ENCODE results near the gene LRRC58.

LRRC58 gene

DNA sequence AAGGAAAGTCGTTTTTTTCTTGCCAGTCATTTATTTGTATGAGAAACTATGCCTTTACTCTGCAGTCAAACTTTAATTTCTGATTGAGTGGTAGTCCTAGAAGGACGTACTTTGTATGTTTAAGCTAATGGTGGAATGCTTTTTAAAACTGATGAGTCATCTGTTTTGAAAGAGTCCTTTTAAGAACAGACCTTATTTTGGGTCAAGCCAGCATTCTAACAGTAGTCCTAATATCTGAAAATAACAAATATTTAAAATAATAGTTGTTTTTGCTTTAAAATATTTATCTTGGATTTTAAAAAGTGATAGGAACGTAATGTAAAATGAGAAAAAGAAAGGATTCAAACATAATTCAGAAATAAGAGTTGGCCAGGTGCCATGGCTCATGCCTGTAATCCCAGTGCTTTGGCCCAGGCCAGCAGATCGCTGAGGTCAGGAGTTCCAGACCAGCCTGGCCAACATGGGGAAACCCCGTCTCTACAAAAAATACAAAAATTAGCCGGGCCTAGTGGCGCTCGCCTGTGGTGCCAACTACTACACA is 1.3 kb upstream of the LRRC58 start:
- H3K4me1 ChIP-seq: peaks cover 0 to 26% (median 17%) of the 10 kb centered on the region in 4 donors
- intact Hi-C loops (cut with DNase I; ENCODE audit: low total_unique reads): no loop called here
- peak overlapping the region; percentile 65 to 87 for H3K4me3 ChIP-seq
- no peaks in the 10 kb centered on the region for H3K36me3 ChIP-seq
- no peaks in the 10 kb centered on the region for H3K27me3 ChIP-seq
- peak overlapping the region; percentile 88 for H3K27ac ChIP-seq
- peak; percentile 31 to 75 for DNase-seq
- TF ChIP-seq, protein P1, sequence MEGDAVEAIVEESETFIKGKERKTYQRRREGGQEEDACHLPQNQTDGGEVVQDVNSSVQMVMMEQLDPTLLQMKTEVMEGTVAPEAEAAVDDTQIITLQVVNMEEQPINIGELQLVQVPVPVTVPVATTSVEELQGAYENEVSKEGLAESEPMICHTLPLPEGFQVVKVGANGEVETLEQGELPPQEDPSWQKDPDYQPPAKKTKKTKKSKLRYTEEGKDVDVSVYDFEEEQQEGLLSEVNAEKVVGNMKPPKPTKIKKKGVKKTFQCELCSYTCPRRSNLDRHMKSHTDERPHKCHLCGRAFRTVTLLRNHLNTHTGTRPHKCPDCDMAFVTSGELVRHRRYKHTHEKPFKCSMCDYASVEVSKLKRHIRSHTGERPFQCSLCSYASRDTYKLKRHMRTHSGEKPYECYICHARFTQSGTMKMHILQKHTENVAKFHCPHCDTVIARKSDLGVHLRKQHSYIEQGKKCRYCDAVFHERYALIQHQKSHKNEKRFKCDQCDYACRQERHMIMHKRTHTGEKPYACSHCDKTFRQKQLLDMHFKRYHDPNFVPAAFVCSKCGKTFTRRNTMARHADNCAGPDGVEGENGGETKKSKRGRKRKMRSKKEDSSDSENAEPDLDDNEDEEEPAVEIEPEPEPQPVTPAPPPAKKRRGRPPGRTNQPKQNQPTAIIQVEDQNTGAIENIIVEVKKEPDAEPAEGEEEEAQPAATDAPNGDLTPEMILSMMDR (IDR thresholded peaks at IDR 0.05): no peak
- no peaks in the 10 kb centered on the region for H3K9me3 ChIP-seq

DNA sequence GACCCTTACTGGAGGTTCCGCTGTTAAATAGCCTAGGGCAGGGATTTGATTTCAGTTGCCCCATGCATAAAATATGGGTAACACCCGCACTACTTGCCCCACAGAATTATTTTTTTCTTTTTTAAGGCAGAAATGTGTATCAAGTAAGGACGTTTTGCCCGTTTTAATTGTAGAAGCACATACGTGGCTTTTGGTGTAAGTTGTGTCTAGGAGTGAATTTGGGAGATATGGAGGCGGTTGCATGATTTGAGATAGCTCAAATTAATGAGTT is 636 bp upstream of the LRRC58 start:
- TF ChIP-seq, protein P1 (IDR thresholded peaks at IDR 0.05): no peak
- H3K9me3 ChIP-seq: no peaks in the 10 kb centered on the region
- peak overlapping the region; percentile 88 for H3K27ac ChIP-seq
- intact Hi-C loops (cut with DNase I; ENCODE audit: low total_unique reads): loop anchor here (5.0 to 10.0 kb wide), 2 partner anchors 68 to 145 kb away; no protein-coding TSS in a partner anchor
- no peaks in the 10 kb centered on the region for H3K27me3 ChIP-seq
- peaks cover 0 to 26% (median 17%) of the 10 kb centered on the region in 4 donors for H3K4me1 ChIP-seq
- peak overlapping the region; percentile 65 to 87 for H3K4me3 ChIP-seq
- DNase-seq: no peak
- H3K36me3 ChIP-seq: no peaks in the 10 kb centered on the region

DNA sequence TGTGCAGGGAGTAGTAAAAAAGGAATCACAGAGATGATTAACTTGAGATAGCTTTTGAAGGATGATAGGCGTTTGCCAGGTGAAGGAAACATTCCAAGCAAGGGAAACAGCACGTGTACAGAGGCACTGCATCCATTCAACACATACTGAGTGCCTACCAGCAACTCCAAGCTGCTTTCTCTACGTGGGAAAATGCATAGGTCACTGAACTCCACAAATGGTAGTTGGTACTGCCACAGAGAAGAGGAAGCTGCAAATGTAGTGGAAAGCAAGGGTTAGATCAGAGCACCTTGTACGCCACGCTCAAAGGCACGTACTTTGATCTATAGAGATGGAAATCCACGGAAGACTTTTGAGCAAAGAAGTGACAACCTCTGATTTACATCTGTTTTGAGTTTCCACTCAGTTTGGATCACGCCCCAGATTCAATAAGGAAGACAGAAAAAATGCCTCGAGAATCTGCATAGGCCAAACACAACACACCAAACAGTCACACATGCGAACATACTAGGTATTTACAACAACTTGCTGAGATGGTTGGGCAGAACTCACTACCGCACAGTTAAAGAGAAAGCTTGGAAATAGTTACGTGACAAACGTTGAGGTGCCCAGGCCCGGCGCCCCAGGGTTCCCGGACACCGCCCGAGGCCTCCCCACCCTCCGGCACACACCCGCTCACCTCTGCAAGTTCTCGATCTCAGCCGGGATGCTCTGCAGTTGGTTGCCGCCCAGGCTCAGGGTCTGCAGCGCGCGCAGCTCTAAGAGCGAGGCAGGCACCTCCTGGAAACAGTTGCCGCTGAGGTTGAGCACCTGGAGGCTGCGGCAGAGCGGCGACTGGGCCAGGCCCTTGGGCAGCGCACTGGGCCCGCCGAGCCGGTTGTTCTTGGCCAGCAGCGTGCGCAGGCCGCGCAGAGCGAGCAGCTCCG is 826 bp downstream of the LRRC58 start:
- H3K9me3 ChIP-seq: no peaks in the 10 kb centered on the region
- H3K36me3 ChIP-seq: no peaks in the 10 kb centered on the region
- H3K27ac ChIP-seq: peak overlapping the region; percentile 88
- no peaks in the 10 kb centered on the region for H3K27me3 ChIP-seq
- intact Hi-C loops (cut with DNase I; ENCODE audit: low total_unique reads): loop anchor here (5.0 to 10.0 kb wide), 2 partner anchors 69 to 146 kb away; no protein-coding TSS in a partner anchor
- H3K4me3 ChIP-seq: peak overlapping the region; percentile 65 to 87
- peaks cover 0 to 26% (median 17%) of the 10 kb centered on the region in 4 donors for H3K4me1 ChIP-seq
- peak in 1 of 2 donors; percentile 25 for DNase-seq
- TF ChIP-seq, protein P1 (IDR thresholded peaks at IDR 0.05): no peak

- DNase-seq: no peak
- peaks cover 0 to 19% (median 7%) of the 10 kb centered on the region in 4 donors for H3K4me1 ChIP-seq
- no peaks in the 10 kb centered on the region for H3K9me3 ChIP-seq
- H3K27me3 ChIP-seq: no peaks in the 10 kb centered on the region
- peaks cover 0 to 11% (median 3%) of the 10 kb centered on the region in 3 donors for H3K36me3 ChIP-seq
- intact Hi-C loops (cut with DNase I; ENCODE audit: low total_unique reads): loop anchor here (10.0 kb wide), 1 partner anchor 150 kb away; no protein-coding TSS in a partner anchor
- H3K4me3 ChIP-seq: no peak overlapping the region
- H3K27ac ChIP-seq: no peak overlapping the region
- TF ChIP-seq, protein P1 (IDR thresholded peaks at IDR 0.05): no peak
Measured at GRCh38 chr3:120344349-120344748, 4.8 kb downstream of the LRRC58 start.

GRCh38 chr3:120341658-120342346 is 7.4 kb downstream of the LRRC58 start:
- H3K4me1 ChIP-seq: peaks cover 0 to 10% (median 0%) of the 10 kb centered on the region in 4 donors
- TF ChIP-seq, protein P1 (IDR thresholded peaks at IDR 0.05): no peak
- peaks cover 0 to 11% (median 3%) of the 10 kb centered on the region in 3 donors for H3K36me3 ChIP-seq
- no peak overlapping the region for H3K27ac ChIP-seq
- no peaks in the 10 kb centered on the region for H3K9me3 ChIP-seq
- no peaks in the 10 kb centered on the region for H3K27me3 ChIP-seq
- intact Hi-C loops (cut with DNase I; ENCODE audit: low total_unique reads): loop anchor here (10.0 kb wide), 1 partner anchor 153 kb away; no protein-coding TSS in a partner anchor
- H3K4me3 ChIP-seq: no peak overlapping the region
- no peak for DNase-seq

Data from tibial artery (tissue), 4 donors.